Measurements from ENCODE around the gene KRT3.

KRT3 gene

GRCh38 chr12:52772772-52773171, 23.1 kb downstream of the KRT3 start:
- H3K4me2 ChIP-seq (ENCODE audit: low read depth, low read length): no peak overlapping the region
- no peaks in the 10 kb centered on the region for H3K9me2 ChIP-seq (replicated peaks; ENCODE audit: insufficient read depth, low read length)
- no peaks in the 10 kb centered on the region for H3K79me2 ChIP-seq (ENCODE audit: low read length)
- H3K4me1 ChIP-seq (ENCODE audit: low read length): no peaks in the 10 kb centered on the region
- no peak overlapping the region for H3K4me3 ChIP-seq (ENCODE audit: low read length)
- no peaks in the 10 kb centered on the region for H3F3A ChIP-seq (ENCODE audit: insufficient read depth, low read length)
- H3K9me3 ChIP-seq (replicated peaks; ENCODE audit: insufficient read depth, low read length): no peaks in the 10 kb centered on the region
- TF ChIP-seq EZH2 (optimal IDR thresholded peaks at IDR 0.05; ENCODE audit: low read depth, low read length) (no peak), CTCF (IDR thresholded peaks at IDR 0.05; ENCODE audit: low read length) (no peak), EZH2phosphoT487 (IDR thresholded peaks at IDR 0.05; ENCODE audit: low read length) (no peak)
- no peak overlapping the region for H3K27ac ChIP-seq (ENCODE audit: low read length)
- no peak overlapping the region for H2AFZ ChIP-seq (ENCODE audit: low read length)
- no peaks in the 10 kb centered on the region for H3K36me3 ChIP-seq (replicated peaks; ENCODE audit: insufficient read depth, low read length)
- no peaks in the 10 kb centered on the region for H4K20me1 ChIP-seq (ENCODE audit: insufficient read depth, low read length)
- H3K27me3 ChIP-seq (replicated peaks; ENCODE audit: insufficient read depth, low read length): peaks cover 62% of the 10 kb centered on the region
- DNase-seq: no peak
- H3K9ac ChIP-seq (ENCODE audit: low read length): no peak overlapping the region

GRCh38 chr12:52772188-52772587, 23.7 kb downstream of the KRT3 start:
- no peaks in the 10 kb centered on the region for H3F3A ChIP-seq (ENCODE audit: insufficient read depth, low read length)
- no peaks in the 10 kb centered on the region for H3K9me3 ChIP-seq (replicated peaks; ENCODE audit: insufficient read depth, low read length)
- no peaks in the 10 kb centered on the region for H3K79me2 ChIP-seq (ENCODE audit: low read length)
- H3K9ac ChIP-seq (ENCODE audit: low read length): no peak overlapping the region
- no peaks in the 10 kb centered on the region for H4K20me1 ChIP-seq (ENCODE audit: insufficient read depth, low read length)
- no peaks in the 10 kb centered on the region for H3K36me3 ChIP-seq (replicated peaks; ENCODE audit: insufficient read depth, low read length)
- no peak overlapping the region for H2AFZ ChIP-seq (ENCODE audit: low read length)
- H3K27ac ChIP-seq (ENCODE audit: low read length): no peak overlapping the region
- H3K4me3 ChIP-seq (ENCODE audit: low read length): no peak overlapping the region
- no peaks in the 10 kb centered on the region for H3K9me2 ChIP-seq (replicated peaks; ENCODE audit: insufficient read depth, low read length)
- TF ChIP-seq EZH2phosphoT487 (IDR thresholded peaks at IDR 0.05; ENCODE audit: low read length) (no peak), CTCF (IDR thresholded peaks at IDR 0.05; ENCODE audit: low read length) (no peak), EZH2 (optimal IDR thresholded peaks at IDR 0.05; ENCODE audit: low read depth, low read length) (no peak)
- no peak for DNase-seq
- H3K4me1 ChIP-seq (ENCODE audit: low read length): no peaks in the 10 kb centered on the region
- H3K27me3 ChIP-seq (replicated peaks; ENCODE audit: insufficient read depth, low read length): peaks cover 60% of the 10 kb centered on the region
- no peak overlapping the region for H3K4me2 ChIP-seq (ENCODE audit: low read depth, low read length)

GRCh38 chr12:52771505-52771904, 24.4 kb downstream of the KRT3 start:
- no peak overlapping the region for H3K4me2 ChIP-seq (ENCODE audit: low read depth, low read length)
- DNase-seq: no peak
- no peaks in the 10 kb centered on the region for H3K4me1 ChIP-seq (ENCODE audit: low read length)
- peaks cover 59% of the 10 kb centered on the region for H3K27me3 ChIP-seq (replicated peaks; ENCODE audit: insufficient read depth, low read length)
- no peaks in the 10 kb centered on the region for H4K20me1 ChIP-seq (ENCODE audit: insufficient read depth, low read length)
- no peak overlapping the region for H3K4me3 ChIP-seq (ENCODE audit: low read length)
- H3K36me3 ChIP-seq (replicated peaks; ENCODE audit: insufficient read depth, low read length): no peaks in the 10 kb centered on the region
- H2AFZ ChIP-seq (ENCODE audit: low read length): no peak overlapping the region
- TF ChIP-seq CTCF (IDR thresholded peaks at IDR 0.05; ENCODE audit: low read length) (no peak), EZH2 (optimal IDR thresholded peaks at IDR 0.05; ENCODE audit: low read depth, low read length) (no peak), EZH2phosphoT487 (IDR thresholded peaks at IDR 0.05; ENCODE audit: low read length) (no peak)
- no peaks in the 10 kb centered on the region for H3K79me2 ChIP-seq (ENCODE audit: low read length)
- no peaks in the 10 kb centered on the region for H3K9me2 ChIP-seq (replicated peaks; ENCODE audit: insufficient read depth, low read length)
- H3F3A ChIP-seq (ENCODE audit: insufficient read depth, low read length): no peaks in the 10 kb centered on the region
- no peak overlapping the region for H3K27ac ChIP-seq (ENCODE audit: low read length)
- H3K9ac ChIP-seq (ENCODE audit: low read length): no peak overlapping the region
- no peaks in the 10 kb centered on the region for H3K9me3 ChIP-seq (replicated peaks; ENCODE audit: insufficient read depth, low read length)

Measured in MM.1S (cell line).